ENCODE results near the gene TTC21A.

TTC21A gene

GRCh38 chr3:39094851-39095677 lies 12.4 kb upstream of the TTC21A start:
- Histone ChIP-seq H3K9me3 (replicated peaks; ENCODE audit: insufficient read depth, low read length) (no peaks in the 10 kb centered on the region), H3K27ac (ENCODE audit: low read length) (no peak overlapping the region), H3K9ac (ENCODE audit: low read length) (no peak overlapping the region), H3K4me2 (ENCODE audit: low read depth, low read length) (no peak overlapping the region), H4K20me1 (ENCODE audit: insufficient read depth, low read length) (no peaks in the 10 kb centered on the region), H3K4me3 (ENCODE audit: low read length) (no peak overlapping the region), H3K4me1 (ENCODE audit: low read length) (no peaks in the 10 kb centered on the region), H3K27me3 (replicated peaks; ENCODE audit: insufficient read depth, low read length) (no peaks in the 10 kb centered on the region), H2AFZ (ENCODE audit: low read length) (no peak overlapping the region), H3K9me2 (replicated peaks; ENCODE audit: insufficient read depth, low read length) (no peaks in the 10 kb centered on the region), H3K36me3 (replicated peaks; ENCODE audit: insufficient read depth, low read length) (no peaks in the 10 kb centered on the region; the same call in 1 of the 2 replicates), H3K79me2 (ENCODE audit: low read length) (no peaks in the 10 kb centered on the region), H3F3A (ENCODE audit: insufficient read depth, low read length) (peaks cover 5% of the 10 kb centered on the region; the same call in 1 of the 2 replicates)
- TF ChIP-seq EZH2 (optimal IDR thresholded peaks at IDR 0.05; ENCODE audit: low read depth, low read length) (no peak), CTCF (IDR thresholded peaks at IDR 0.05; ENCODE audit: low read length) (no peak), EZH2phosphoT487 (IDR thresholded peaks at IDR 0.05; ENCODE audit: low read length) (no peak)
- no peak for DNase-seq

GRCh38 chr3:39095778-39096177 lies 11.7 kb upstream of the TTC21A start:
- no peaks in the 10 kb centered on the region; the same call in 1 of the 2 replicates for H3K36me3 ChIP-seq (replicated peaks; ENCODE audit: insufficient read depth, low read length)
- no peak overlapping the region for H3K27ac ChIP-seq (ENCODE audit: low read length)
- no peak overlapping the region for H3K9ac ChIP-seq (ENCODE audit: low read length)
- no peak overlapping the region for H3K4me3 ChIP-seq (ENCODE audit: low read length)
- no peaks in the 10 kb centered on the region for H3K9me3 ChIP-seq (replicated peaks; ENCODE audit: insufficient read depth, low read length)
- 0 out of 2 replicates have a peak, but pooled peaks cover 1% of the 10 kb centered on the region for H3F3A ChIP-seq (ENCODE audit: insufficient read depth, low read length)
- H4K20me1 ChIP-seq (ENCODE audit: insufficient read depth, low read length) = no peaks in the 10 kb centered on the region
- DNase-seq = no peak
- no peak overlapping the region for H3K4me2 ChIP-seq (ENCODE audit: low read depth, low read length)
- H3K27me3 ChIP-seq (replicated peaks; ENCODE audit: insufficient read depth, low read length) = no peaks in the 10 kb centered on the region
- TF ChIP-seq CTCF (IDR thresholded peaks at IDR 0.05; ENCODE audit: low read length) = no peak
- TF ChIP-seq EZH2 (optimal IDR thresholded peaks at IDR 0.05; ENCODE audit: low read depth, low read length) = no peak
- TF ChIP-seq EZH2phosphoT487 (IDR thresholded peaks at IDR 0.05; ENCODE audit: low read length) = no peak
- no peaks in the 10 kb centered on the region for H3K4me1 ChIP-seq (ENCODE audit: low read length)
- H3K79me2 ChIP-seq (ENCODE audit: low read length) = 0 out of 2 replicates have a peak, but pooled peaks cover 3% of the 10 kb centered on the region
- H2AFZ ChIP-seq (ENCODE audit: low read length) = no peak overlapping the region
- no peaks in the 10 kb centered on the region for H3K9me2 ChIP-seq (replicated peaks; ENCODE audit: insufficient read depth, low read length)

- H4K20me1 ChIP-seq (ENCODE audit: insufficient read depth, low read length) = no peaks in the 10 kb centered on the region
- no peaks in the 10 kb centered on the region for H3K4me1 ChIP-seq (ENCODE audit: low read length)
- no peaks in the 10 kb centered on the region for H3K9me2 ChIP-seq (replicated peaks; ENCODE audit: insufficient read depth, low read length)
- H3F3A ChIP-seq (ENCODE audit: insufficient read depth, low read length) = no peaks in the 10 kb centered on the region
- no peaks in the 10 kb centered on the region; the same call in 1 of the 2 replicates for H3K36me3 ChIP-seq (replicated peaks; ENCODE audit: insufficient read depth, low read length)
- no peaks in the 10 kb centered on the region for H3K9me3 ChIP-seq (replicated peaks; ENCODE audit: insufficient read depth, low read length)
- TF ChIP-seq EZH2phosphoT487 (IDR thresholded peaks at IDR 0.05; ENCODE audit: low read length) (no peak), CTCF (IDR thresholded peaks at IDR 0.05; ENCODE audit: low read length) (no peak), EZH2 (optimal IDR thresholded peaks at IDR 0.05; ENCODE audit: low read depth, low read length) (no peak)
- no peak overlapping the region for H3K27ac ChIP-seq (ENCODE audit: low read length)
- no peak overlapping the region for H3K4me3 ChIP-seq (ENCODE audit: low read length)
- H3K79me2 ChIP-seq (ENCODE audit: low read length) = 0 out of 2 replicates have a peak, but pooled peaks cover 5% of the 10 kb centered on the region
- no peak for DNase-seq
- H2AFZ ChIP-seq (ENCODE audit: low read length) = no peak overlapping the region
- H3K4me2 ChIP-seq (ENCODE audit: low read depth, low read length) = no peak overlapping the region
- H3K9ac ChIP-seq (ENCODE audit: low read length) = no peak overlapping the region
- no peaks in the 10 kb centered on the region for H3K27me3 ChIP-seq (replicated peaks; ENCODE audit: insufficient read depth, low read length)
Observed at GRCh38 chr3:39096775-39097174, 10.7 kb upstream of the TTC21A start.
